Stimulated activated CD8-positive, alpha-beta memory T cell treated with anti-CD3 and anti-CD28 coated beads, Interleukin-12 subunit alpha, Interleukin-12 subunit beta, amount 100 ng/mL, for 24 hours (primary cell): Measurements from ENCODE around the gene MACF1.

Experiments
- DNase-seq: peaks from one replicate; pipeline ENCODE4 v3.0.0-alpha.2; 2020; ENCODE audit errors: extremely low read depth

Gene MACF1

GRCh38 chr1:39261712-39262221, 57.3 kb downstream of the MACF1 start:
- DNase-seq, result no peak

- no peak for DNase-seq
These were observed 58.3 kb downstream of the MACF1 start for GRCh38 chr1:39262802-39263201.

GRCh38 chr1:39266269-39266668, 61.8 kb downstream of the MACF1 start:
- DNase-seq, result no peak

GRCh38 chr1:39266792-39267191, 62.3 kb downstream of the MACF1 start:
- no peak for DNase-seq

GRCh38 chr1:39268112-39268581, 63.7 kb downstream of the MACF1 start:
- no peak for DNase-seq

- DNase-seq, result no peak
These were observed 64.4 kb downstream of the MACF1 start for GRCh38 chr1:39268906-39269305.

GRCh38 chr1:39269349-39269748, 64.9 kb downstream of the MACF1 start:
- no peak for DNase-seq

GRCh38 chr1:39269791-39270342, 65.4 kb downstream of the MACF1 start:
- DNase-seq, result no peak

GRCh38 chr1:39270368-39270767, 65.9 kb downstream of the MACF1 start:
- DNase-seq, result no peak

- no peak for DNase-seq
These were observed 67.7 kb downstream of the MACF1 start for GRCh38 chr1:39272027-39272797.

GRCh38 chr1:39272798-39273469, 68.4 kb downstream of the MACF1 start:
- DNase-seq, result no peak

- DNase-seq, result no peak
These were observed 71.5 kb downstream of the MACF1 start for GRCh38 chr1:39275836-39276507.

- no peak for DNase-seq
These were observed 73.4 kb downstream of the MACF1 start for GRCh38 chr1:39277879-39278278.

- DNase-seq, result no peak
These were observed 78.2 kb downstream of the MACF1 start for GRCh38 chr1:39282537-39283216.

- DNase-seq, result no peak
These were observed 79.4 kb downstream of the MACF1 start for GRCh38 chr1:39283858-39284257.

GRCh38 chr1:39287541-39287940, 83.0 kb downstream of the MACF1 start:
- no peak for DNase-seq

- DNase-seq, result no peak
These were observed 84.4 kb downstream of the MACF1 start for GRCh38 chr1:39288735-39289465.

GRCh38 chr1:39292401-39292800, 87.9 kb downstream of the MACF1 start:
- no peak for DNase-seq

GRCh38 chr1:39293375-39294070, 89.0 kb downstream of the MACF1 start:
- no peak for DNase-seq

GRCh38 chr1:39294531-39294930, 90.0 kb downstream of the MACF1 start:
- DNase-seq, result no peak
